H1 (cell line): ENCODE results near the gene ATP11A. TPM values are rescaled to one million over a fixed set of nuclear protein-coding genes. Genes with fewer than 3 reads are reported as not detected.

Experiments used
- CTCF ChIA-PET: fragments of 300-600 bp; sonication (Branson Sonifier 250); formaldehyde crosslinking; loops from one replicate; lab custom pipeline; 2021; ENCODE audit not compliant: partially characterized antibody; lab: Charles Lee
- POLR2A ChIA-PET: fragments of 300-600 bp; sonication (Branson Sonifier 250); formaldehyde crosslinking; loops from one replicate; lab custom pipeline; 2021; ENCODE audit warnings: inconsistent platforms; ENCODE audit not compliant: partially characterized antibody; lab: Charles Lee
- DNase-seq, 2 experiments: peaks; one replicate each; pipeline versions ENCODE4 v3.0.0 to v3.0.0-alpha.2; 2010 to 2022; ENCODE audit warnings: low spot score in 2 of 2, low read depth in 1 of 2, mixed read lengths in 1 of 2
- FAIRE-seq: peaks from 2 replicates; lab custom pipeline; 2011; peaks lifted over from hg19 to GRCh38; lab: Jason Lieb, UNC
- H2AFZ ChIP-seq: 2 replicates; pipeline ENCODE4 v1.8.1; 2012; ENCODE audit warnings: low read length, inconsistent platforms
- H2AK5ac ChIP-seq: 2 replicates; pipeline ENCODE4 v1.6.1; 2013; ENCODE audit warnings: low read depth, low read length
- H2BK120ac ChIP-seq: replicated peaks from 2 replicates; pipeline ENCODE3; 2013; ENCODE audit warnings: low read depth, low read length, inconsistent platforms
- H2BK12ac ChIP-seq: 2 replicates; pipeline ENCODE4 v1.6.1; 2013; ENCODE audit warnings: low read depth, low read length
- H2BK15ac ChIP-seq: 2 replicates; pipeline ENCODE4 v1.6.1; 2013; ENCODE audit warnings: low read length
- H2BK20ac ChIP-seq: 2 replicates; pipeline ENCODE4 v1.6.1; 2013; ENCODE audit warnings: low read length
- H2BK5ac ChIP-seq: 2 replicates; pipeline ENCODE4 v1.6.1; 2013; ENCODE audit warnings: low read depth, low read length
- H3K14ac ChIP-seq: 2 replicates; pipeline ENCODE4 v1.6.1; 2013; ENCODE audit warnings: inconsistent platforms; ENCODE audit not compliant: insufficient read length
- H3K18ac ChIP-seq: 2 replicates; pipeline ENCODE4 v1.6.1; 2013; ENCODE audit warnings: low read length; ENCODE audit errors: extremely low read depth
- H3K23ac ChIP-seq: 2 replicates; pipeline ENCODE4 v1.6.1; 2013; ENCODE audit warnings: inconsistent platforms; ENCODE audit not compliant: insufficient read length
- H3K23me2 ChIP-seq: 2 replicates; pipeline ENCODE4 v1.6.1; 2013; ENCODE audit warnings: low read depth, low read length
- H3K27ac ChIP-seq: 2 replicates; pipeline ENCODE4 v1.6.1; 2011; ENCODE audit warnings: low read depth, low read length, inconsistent platforms
- H3K27me3 ChIP-seq, 4 experiments: replicated peaks in 1 of 4; 1 replicate in 1 of 4; 2 replicates in 3 of 4; pipeline versions ENCODE4 v1.6.1 to v1.8.1; 2011 to 2013; ENCODE audit warnings: low read length in 3 of 4, mild to moderate bottlenecking in 3 of 4, inconsistent platforms in 2 of 4, mixed read lengths in 2 of 4, moderate library complexity in 1 of 4; ENCODE audit not compliant: control insufficient read depth in 3 of 4, insufficient read depth in 3 of 4; ENCODE audit errors: extremely low read depth in 1 of 4
- H3K36me3 ChIP-seq, 4 experiments: 2 replicates each; pipeline versions ENCODE4 v1.6.1 to v1.8.1; 2011 to 2013; ENCODE audit warnings: mild to moderate bottlenecking in 4 of 4, low read length in 3 of 4, moderate library complexity in 2 of 4, control low read depth in 1 of 4, inconsistent platforms in 1 of 4; ENCODE audit not compliant: insufficient read depth in 4 of 4, control insufficient read depth in 2 of 4
- H3K4ac ChIP-seq: replicated peaks from 2 replicates; pipeline ENCODE3; 2013; ENCODE audit warnings: low read length, low read depth, mixed read lengths, inconsistent platforms; ENCODE audit not compliant: insufficient read length
- H3K4me1 ChIP-seq, 4 experiments: replicated peaks in 1 of 4; 1 replicate in 1 of 4; 2 replicates in 3 of 4; pipeline versions ENCODE4 v1.6.1 to v1.8.1; 2011 to 2013; ENCODE audit warnings: low read length in 3 of 4, inconsistent platforms in 2 of 4, mixed read lengths in 1 of 4; ENCODE audit not compliant: insufficient read depth in 4 of 4, control insufficient read depth in 3 of 4
- H3K4me2 ChIP-seq, 2 experiments: 2 replicates each; pipeline versions ENCODE4 v1.6.1 to v1.8.1; 2011 to 2013; ENCODE audit warnings: low read depth in 2 of 2, low read length in 2 of 2, control low read depth in 1 of 2, inconsistent platforms in 1 of 2, mild to moderate bottlenecking in 1 of 2; ENCODE audit not compliant: insufficient read depth in 1 of 2
- H3K4me3 ChIP-seq, 4 experiments: fragments of 200-600, 300-600 bp in 1 of 4; sonication (generic), shearing (Covaris generic), sonication (Bioruptor Twin) in 1 of 4; 2 replicates each; pipeline versions ENCODE4 v1.5.1 to v1.8.1; 2011 to 2016; ENCODE audit warnings: low read length in 4 of 4, low read depth in 3 of 4, control low read depth in 2 of 4, inconsistent platforms in 2 of 4, mild to moderate bottlenecking in 2 of 4, mixed read lengths in 1 of 4, moderate library complexity in 1 of 4; ENCODE audit not compliant: insufficient read depth in 2 of 4; ENCODE audit errors: extremely low read depth in 1 of 4
- H3K56ac ChIP-seq: replicated peaks from 2 replicates; pipeline ENCODE3; 2013; ENCODE audit warnings: low read depth, mild to moderate bottlenecking, mixed read lengths, low read length, inconsistent platforms; ENCODE audit not compliant: insufficient read length
- H3K79me1 ChIP-seq: 2 replicates; pipeline ENCODE4 v1.6.1; 2013; ENCODE audit warnings: low read depth, low read length, control low read depth
- H3K79me2 ChIP-seq, 2 experiments: 2 replicates each; pipeline versions ENCODE4 v1.6.1 to v1.8.1; 2012 to 2013; ENCODE audit warnings: low read length in 2 of 2, mild to moderate bottlenecking in 2 of 2, inconsistent platforms in 1 of 2; ENCODE audit not compliant: insufficient read depth in 2 of 2, control insufficient read depth in 1 of 2
- H3K9ac ChIP-seq, 4 experiments: replicated peaks in 1 of 4; 1 replicate in 1 of 4; 2 replicates in 3 of 4; pipeline versions ENCODE4 v1.6.1 to v1.8.1; 2011 to 2013; ENCODE audit warnings: low read depth in 3 of 4, low read length in 3 of 4, control low read depth in 2 of 4, mild to moderate bottlenecking in 2 of 4, moderate library complexity in 2 of 4, inconsistent platforms in 1 of 4; ENCODE audit errors: extremely low read depth in 1 of 4
- H3K9me3 ChIP-seq, 2 experiments: 2 replicates each; pipeline versions ENCODE4 v1.6.1 to v1.8.1; 2012 to 2013; ENCODE audit warnings: mild to moderate bottlenecking in 2 of 2, moderate library complexity in 2 of 2, control low read depth in 1 of 2, inconsistent platforms in 1 of 2, low read depth in 1 of 2, low read length in 1 of 2, mixed read lengths in 1 of 2; ENCODE audit not compliant: insufficient read depth in 2 of 2
- H4K20me1 ChIP-seq, 2 experiments: replicated peaks in 1 of 2; 2 replicates each; pipeline versions ENCODE3 to v1.8.1; 2011 to 2013; ENCODE audit warnings: inconsistent platforms in 2 of 2, low read length in 2 of 2, mild to moderate bottlenecking in 1 of 2; ENCODE audit not compliant: insufficient read depth in 2 of 2, control insufficient read depth in 1 of 2
- H4K5ac ChIP-seq: 2 replicates; pipeline ENCODE4 v1.6.1; 2013; ENCODE audit warnings: low read length, low read depth, mixed read lengths, inconsistent platforms; ENCODE audit not compliant: insufficient read length
- H4K8ac ChIP-seq: 2 replicates; pipeline ENCODE4 v1.8.0; 2013; ENCODE audit warnings: mild to moderate bottlenecking, moderate library complexity, low read length, inconsistent platforms; ENCODE audit not compliant: insufficient read depth; ENCODE audit errors: extremely low read depth
- H4K91ac ChIP-seq: replicated peaks from 2 replicates; pipeline ENCODE3; 2013; ENCODE audit warnings: low read length, mixed read lengths, inconsistent platforms; ENCODE audit not compliant: insufficient read length
- BACH1 ChIP-seq: IDR thresholded peaks from 2 replicates; pipeline ENCODE4 v1.6.1; 2012; ENCODE audit warnings: low read length, improper control_type of control experiment
- CBX5 ChIP-seq: fragments of 300-800, 300-1000 bp; sonication (generic); IDR thresholded peaks from 2 replicates; pipeline ENCODE4 v1.7.1; 2016; ENCODE audit warnings: antibody characterized with exemption, low read length, low read depth
- CHD2 ChIP-seq: IDR thresholded peaks from 2 replicates; pipeline ENCODE4 v1.6.1; 2012; ENCODE audit warnings: low read length, improper control_type of control experiment
- E2F6 ChIP-seq: IDR thresholded peaks from 2 replicates; pipeline ENCODE4 v1.6.1; 2012; ENCODE audit warnings: inconsistent platforms
- FOSL1 ChIP-seq: IDR thresholded peaks from 2 replicates; pipeline ENCODE4 v1.6.1; 2011; ENCODE audit warnings: mild to moderate bottlenecking, low read depth, low read length, moderate library complexity; ENCODE audit not compliant: insufficient read depth
- POLR2AphosphoS5 ChIP-seq: IDR thresholded peaks from 2 replicates; pipeline ENCODE4 v1.6.1; 2011; ENCODE audit warnings: low read depth, low read length
- POU5F1 ChIP-seq: IDR thresholded peaks from 2 replicates; pipeline ENCODE4 v1.6.1; 2011; ENCODE audit warnings: low read depth, mild to moderate bottlenecking, low read length, moderate library complexity
- RNF2 ChIP-seq: fragments of 200-900, 300-1000 bp; sonication (generic); IDR thresholded peaks from 2 replicates; pipeline ENCODE4 v1.7.1; 2016; ENCODE audit warnings: borderline replicate concordance, low read depth, mild to moderate bottlenecking, antibody characterized with exemption, low read length; ENCODE audit not compliant: poor library complexity, severe bottlenecking; ENCODE audit errors: missing control alignments
- RXRA ChIP-seq: IDR thresholded peaks from 2 replicates; pipeline ENCODE4 v1.6.1; 2011; ENCODE audit warnings: low read depth, mild to moderate bottlenecking, low read length, moderate library complexity; ENCODE audit not compliant: insufficient read depth
- SIRT6 ChIP-seq: IDR thresholded peaks from one replicate; pipeline ENCODE4 v1.7.1; 2012; ENCODE audit warnings: low read length, inconsistent platforms
- SUZ12 ChIP-seq: fragments of 200-600 bp; sonication (generic); IDR thresholded peaks from 2 replicates; pipeline ENCODE4 v1.6.1; 2012; ENCODE audit warnings: mild to moderate bottlenecking, inconsistent platforms, low read length, moderate library complexity, mixed read lengths
- TAF7 ChIP-seq: optimal IDR thresholded peaks from 2 replicates; pipeline ENCODE3; 2011; ENCODE audit warnings: low read depth, mild to moderate bottlenecking, inconsistent platforms, low read length, moderate library complexity, borderline replicate concordance
- TCF12 ChIP-seq: IDR thresholded peaks from 2 replicates; pipeline ENCODE4 v1.6.1; 2011; ENCODE audit warnings: low read depth, mild to moderate bottlenecking, low read length
- WGBS, 2 experiments: shearing (Covaris generic) in 1 of 2; methylation state at CpG; one replicate each; pipeline versions ENCODE4 v1.1.6 to v1.1.7; 2013 to 2015; ENCODE audit warnings: low lambda C conversion rate in 2 of 2, mixed read lengths in 2 of 2, inconsistent platforms in 1 of 2, low coverage in 1 of 2, missing lambda C conversion rate in 1 of 2; ENCODE audit not compliant: insufficient replicate concordance in 2 of 2, insufficient coverage in 1 of 2, insufficient read length in 1 of 2; ENCODE audit errors: extremely low coverage in 1 of 2, missing lambda C conversion rate in 1 of 2; 5-methylcytosine and 5-hydroxymethylcytosine counted together
- polyA plus RNA-seq, 7 experiments: library from polyadenylated mRNA; depleted of rRNA in 3 of 7; stranded (reverse) in 5 of 7; unstranded in 2 of 7; fragments of >200 nt in 5 of 7; fragments of 200-250 nt in 2 of 7; gene quantifications; 1 replicate in 5 of 7; 2 replicates in 1 of 7; 4 replicates in 1 of 7; pipeline versions ENCODE4 v1.2.1 to v1.2.3, GENCODE V29; 2011 to 2013; ENCODE audit warnings: missing spikeins in 2 of 7, mixed read lengths in 2 of 7
- total RNA-seq: library from RNA; stranded (reverse); fragmentation: NEBNext Ultra II Directional; extraction: Animal tissue kit (Norgen Biotek cat#: 25700); gene quantifications from 2 replicates; pipeline ENCODE4 v1.2.1, GENCODE V29; 2021

ATP11A gene
- total and polyA plus RNA-seq, 2 of the 8 experiments (the other 6 are each of a cell fraction or from before 2014, with no cell fraction given) = 28.8 to 72.9 TPM

GRCh38 chr13:112658808-112659207 is 31.0 kb upstream of the ATP11A start:
- Histone ChIP-seq H3K23ac (no peak overlapping the region), H3K4me3 (no peak overlapping the region), H3K23me2 (no peaks in the 10 kb centered on the region), H2BK5ac (no peak overlapping the region), H2AFZ (no peak overlapping the region), H3K4ac (no peak overlapping the region), H4K20me1 (no peaks in the 10 kb centered on the region), H3K4me2 (no peak overlapping the region), H4K8ac (no peak overlapping the region), H3K27me3 (no peaks in the 10 kb centered on the region), H3K36me3 (no peaks in the 10 kb centered on the region), H3K14ac (no peak overlapping the region), H3K18ac (no peak overlapping the region; the same call in 1 of the 2 replicates), H2BK20ac (no peak overlapping the region), H3K56ac (no peak overlapping the region), H3K9me3 (no peaks in the 10 kb centered on the region), H2BK12ac (no peak overlapping the region), H2BK15ac (no peak overlapping the region), H4K91ac (no peak overlapping the region), H3K79me1 (no peaks in the 10 kb centered on the region), H2BK120ac (no peak overlapping the region), H3K4me1 (peaks cover 0 to 4% (median 2%) of the 10 kb centered on the region in 4 experiments; a peak in 1 of 7 replicates), H3K79me2 (no peaks in the 10 kb centered on the region), H3K27ac (no peak overlapping the region), H4K5ac (no peak overlapping the region), H2AK5ac (no peak overlapping the region), H3K9ac (no peak overlapping the region)
- DNase-seq = no peak
- 41% methylated on average over 1 of the region's 1 CpG; no CpG with 5 or more reads in 1 of the 2 experiments for WGBS, 2 experiments
- ChIA-PET CTCF (interaction anchor here (0.6 to 3.2 kb wide), 4 partner anchors 9 to 1171 kb away, joined by 3 to 13 read pairs (median 4); no protein-coding TSS in a partner anchor), POLR2A (interaction anchor here (0.7 kb wide), 1 partner anchor 17 kb away, joined by 3 read pairs; no protein-coding TSS in a partner anchor)
- FAIRE-seq = no peak
- TF ChIP-seq SIRT6 (no peak), E2F6 (no peak), SUZ12 (no peak), BACH1 (no peak), CHD2 (no peak), RNF2 (no peak), TCF12 (no peak), FOSL1 (no peak), POLR2AphosphoS5 (no peak), CBX5 (no peak), RXRA (no peak), TAF7 (no peak), POU5F1 (no peak)
